Endothelial cell of umbilical vein (primary cell): ENCODE measurements around the gene MAEA. TPM values are rescaled to one million over a fixed set of nuclear protein-coding genes. Genes with fewer than 3 reads are reported as not detected.

Experiments
- BruUV-seq: library from RNA; stranded (reverse); fragments of 400-500 nt; replicated peaks from 2 replicates; lab custom pipeline; 2021; lab: Mats Ljungman, UMichigan
- CTCF ChIA-PET: fragments of 300-600, 350-600 bp; sonication (Branson Sonifier 250); formaldehyde crosslinking; loops from one replicate; lab custom pipeline; 2021; ENCODE audit warnings: antibody characterized with exemption, inconsistent platforms; lab: Charles Lee
- POLR2A ChIA-PET: fragments of 300-600, 350-600 bp; sonication (Branson Sonifier 250); formaldehyde crosslinking; loops from one replicate; lab custom pipeline; 2021; ENCODE audit warnings: antibody characterized with exemption, inconsistent platforms; lab: Charles Lee
- DNase-seq: peaks from one replicate; pipeline ENCODE4 v3.0.0-alpha.2; 2011; ENCODE audit warnings: low read depth, low spot score
- FAIRE-seq: peaks from 2 replicates; lab custom pipeline; 2011; peaks lifted over from hg19 to GRCh38; lab: Jason Lieb, UNC
- H2AFZ ChIP-seq: 2 replicates; pipeline ENCODE4 v1.6.0; 2012; ENCODE audit warnings: low read depth, low read length, control low read depth, inconsistent platforms
- H3K27ac ChIP-seq: 2 replicates; pipeline ENCODE4 v1.5.1; 2011; ENCODE audit warnings: low read depth, mild to moderate bottlenecking, control low read depth, low read length, moderate library complexity; ENCODE audit not compliant: insufficient read depth
- H3K27me3 ChIP-seq, 2 experiments: 2 replicates each; pipeline versions ENCODE4 v1.6.0 to v1.6.1; 2011; ENCODE audit warnings: low read length in 2 of 2, mixed read lengths in 1 of 2; ENCODE audit not compliant: control insufficient read depth in 2 of 2, insufficient read depth in 2 of 2
- H3K36me3 ChIP-seq, 2 experiments: 2 replicates in 1 of 2; 3 replicates in 1 of 2; pipeline ENCODE4 v1.5.1; 2011; ENCODE audit warnings: low read length in 2 of 2, mild to moderate bottlenecking in 1 of 2, moderate library complexity in 1 of 2; ENCODE audit not compliant: control insufficient read depth in 2 of 2, insufficient read depth in 2 of 2; ENCODE audit errors: extremely low read depth in 1 of 2
- H3K4me1 ChIP-seq: 3 replicates; pipeline ENCODE4 v1.5.1; 2011; ENCODE audit warnings: mild to moderate bottlenecking, low read length; ENCODE audit not compliant: control insufficient read depth, insufficient read depth; ENCODE audit errors: extremely low read depth
- H3K4me2 ChIP-seq: 2 replicates; pipeline ENCODE4 v1.6.1; 2011; ENCODE audit warnings: low read length, control low read depth, mixed read lengths; ENCODE audit not compliant: insufficient read depth
- H3K4me3 ChIP-seq, 3 experiments: fragments of 200-600 bp in 1 of 3; sonication (generic), shearing (Covaris generic) in 1 of 3; replicated peaks in 1 of 3; 2 replicates each; pipeline ENCODE4 v1.5.1; 2011 to 2016; ENCODE audit warnings: control low read depth in 3 of 3, low read length in 3 of 3, mild to moderate bottlenecking in 2 of 3, inconsistent platforms in 1 of 3, low read depth in 1 of 3, moderate library complexity in 1 of 3; ENCODE audit not compliant: insufficient read depth in 1 of 3
- H3K79me2 ChIP-seq: 2 replicates; pipeline ENCODE4 v1.6.0; 2012; ENCODE audit warnings: low read length, inconsistent platforms; ENCODE audit not compliant: control insufficient read depth, insufficient read depth
- H3K9ac ChIP-seq: replicated peaks from 2 replicates; pipeline ENCODE3; 2011; ENCODE audit warnings: low read length, control low read depth; ENCODE audit not compliant: insufficient read depth; ENCODE audit errors: extremely low read depth
- H3K9me1 ChIP-seq: replicated peaks from 3 replicates; pipeline ENCODE4 v1.6.0; 2011; ENCODE audit warnings: mild to moderate bottlenecking, low read length; ENCODE audit not compliant: control insufficient read depth, insufficient read depth; ENCODE audit errors: extremely low read depth
- H3K9me3 ChIP-seq: replicated peaks from 2 replicates; pipeline ENCODE4 v1.5.1; 2012; ENCODE audit warnings: low read length, inconsistent platforms; ENCODE audit not compliant: control insufficient read depth, insufficient read depth
- H4K20me1 ChIP-seq: replicated peaks from 2 replicates; pipeline ENCODE3; 2011; ENCODE audit warnings: mild to moderate bottlenecking, low read length; ENCODE audit not compliant: control insufficient read depth, insufficient read depth; ENCODE audit errors: extremely low read depth
- CTCF ChIP-seq, 2 donors: IDR thresholded peaks; 1 replicate in 1 of 2; 2 replicates in 1 of 2; pipeline ENCODE4 v1.5.1; 2011; ENCODE audit warnings: low read length in 2 of 2, mild to moderate bottlenecking in 2 of 2, moderate library complexity in 2 of 2, control low read depth in 1 of 2, inconsistent platforms in 1 of 2, low read depth in 1 of 2; ENCODE audit not compliant: insufficient read depth in 1 of 2; ENCODE audit errors: extremely low read depth in 1 of 2
- EZH2 ChIP-seq: IDR thresholded peaks from 2 replicates; pipeline ENCODE4 v1.6.1; 2012; ENCODE audit warnings: borderline replicate concordance, low read depth, mild to moderate bottlenecking, moderate library complexity, low read length, inconsistent platforms; ENCODE audit not compliant: severe bottlenecking
- FOS ChIP-seq: IDR thresholded peaks from 2 replicates; pipeline ENCODE4 v1.6.1; 2011; ENCODE audit warnings: mild to moderate bottlenecking, low read length, moderate library complexity, borderline replicate concordance; ENCODE audit not compliant: insufficient read depth
- GATA2 ChIP-seq: IDR thresholded peaks from 2 replicates; pipeline ENCODE4 v1.7.0; 2011; ENCODE audit warnings: low read depth, mild to moderate bottlenecking, moderate library complexity, mixed read lengths, low read length; ENCODE audit not compliant: insufficient read length, insufficient read depth
- JUN ChIP-seq: IDR thresholded peaks from 2 replicates; pipeline ENCODE4 v1.6.1; 2011; ENCODE audit warnings: borderline replicate concordance, low read depth; ENCODE audit not compliant: insufficient read length, insufficient read depth
- MYC ChIP-seq: IDR thresholded peaks from one replicate; pipeline ENCODE4 v1.6.1; 2011; ENCODE audit warnings: mild to moderate bottlenecking, low read depth, low read length
- POLR2A ChIP-seq: IDR thresholded peaks from 2 replicates; pipeline ENCODE4 v1.6.1; 2012; ENCODE audit warnings: low read depth, mild to moderate bottlenecking, control low read depth, low read length
- POLR2AphosphoS5 ChIP-seq: IDR thresholded peaks from 2 replicates; pipeline ENCODE4 v1.6.1; 2012; ENCODE audit warnings: low read depth, mild to moderate bottlenecking, control low read depth, low read length, moderate library complexity; ENCODE audit not compliant: insufficient read depth
- dilution Hi-C: fragments of 300-500 bp; cut with MboI; formaldehyde crosslinking; loops from one replicate; pipeline ENCODE4 v1.15.0; 2019; ENCODE audit warnings: low sequenced_read_pairs; ENCODE audit not compliant: extremely low pct_ligation_motif_present
- intact Hi-C: fragments of 100-400 bp; cut with micrococcal nuclease; formaldehyde crosslinking; loops from one replicate; pipeline ENCODE4 v1.10.0; 2022
- polyA plus RNA-seq, 4 experiments: library from polyadenylated mRNA; depleted of rRNA in 3 of 4; stranded (reverse) in 3 of 4; unstranded in 1 of 4; fragments of >200 nt; gene quantifications; 2 replicates each; pipeline versions ENCODE4 v1.2.1 to v1.2.3, GENCODE V29; 2011 to 2012; ENCODE audit warnings: missing spikeins in 1 of 4
- total RNA-seq: library from RNA; stranded (reverse); gene quantifications from 2 replicates; pipeline ENCODE4 v1.2.3, GENCODE V29; 2021
- TF ChIP-seq, protein P1 (sequence below): IDR thresholded peaks from 2 replicates; pipeline ENCODE4 v1.6.1; 2011; ENCODE audit not compliant: insufficient read depth, insufficient read length

MAEA gene
- total and polyA plus RNA-seq, 2 donors (not counting 3 experiments of a cell fraction or from before 2014, with no cell fraction given), result 66.0 to 108 TPM

DNA sequence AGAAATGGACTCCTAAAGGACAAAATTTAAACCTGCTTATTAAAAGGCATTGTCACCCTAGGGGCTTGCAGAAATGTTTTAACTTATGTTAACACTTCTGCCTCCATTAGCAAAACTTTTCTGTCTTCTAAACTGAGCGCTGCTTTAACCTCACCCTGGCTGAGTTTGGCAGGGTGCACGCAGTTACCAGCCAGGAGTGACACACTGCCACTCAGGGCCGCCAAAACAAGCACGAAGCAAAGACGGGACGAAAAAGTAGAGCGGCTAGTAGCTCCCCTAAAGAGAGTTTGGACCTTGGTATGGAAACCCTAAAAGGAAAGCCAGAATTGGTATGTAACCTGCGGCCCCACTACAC is 33.6 kb downstream of the MAEA start:
- CTCF ChIA-PET, result no interaction called here
- TF ChIP-seq MYC (no peak), CTCF (IDR thresholded peaks at IDR 0.05; ENCODE audit: extremely low read depth in 1 of 2, insufficient read depth in 1 of 2, low read depth in 1 of 2, low read length in 2 of 2) (no peak), EZH2 (no peak), POLR2A (no peak), POLR2AphosphoS5 (no peak), JUN (no peak), GATA2 (no peak), FOS (no peak)
- TF ChIP-seq, protein P1, sequence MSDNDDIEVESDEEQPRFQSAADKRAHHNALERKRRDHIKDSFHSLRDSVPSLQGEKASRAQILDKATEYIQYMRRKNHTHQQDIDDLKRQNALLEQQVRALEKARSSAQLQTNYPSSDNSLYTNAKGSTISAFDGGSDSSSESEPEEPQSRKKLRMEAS, result no peak
- Histone ChIP-seq H3K27ac (no peak overlapping the region), H3K27me3 (no peaks in the 10 kb centered on the region), H3K4me1 (peaks cover 4% of the 10 kb centered on the region), H4K20me1 (no peaks in the 10 kb centered on the region), H3K9ac (no peak overlapping the region), H3K9me1 (no peaks in the 10 kb centered on the region), H3K79me2 (no peaks in the 10 kb centered on the region), H3K36me3 (peaks cover 6 to 36% of the 10 kb centered on the region in 2 experiments), H3K4me3 (no peak overlapping the region), H3K4me2 (no peak overlapping the region), H3K9me3 (no peaks in the 10 kb centered on the region), H2AFZ (no peak overlapping the region)
- DNase-seq, result no peak
- BruUV-seq, result no TSS peak
- intact Hi-C loops (no loop called here), dilution Hi-C loops (no loop called here)
- FAIRE-seq, result no peak
- POLR2A ChIA-PET, result interaction anchor here (0.7 kb wide), 1 partner anchor 23 kb away, joined by 5 read pairs; no protein-coding TSS in a partner anchor
